Measurements from ENCODE around the gene ROR2. TPM values are rescaled to one million over a fixed set of nuclear protein-coding genes. Genes with fewer than 3 reads are reported as not detected.

Gene ROR2
- total and polyA plus RNA-seq, 5 donors from 2014 or later = 0.12 TPM; not detected in 4

GRCh38 chr9:91814753-91815152 is 135.3 kb downstream of the ROR2 start:
- ATAC-seq (ENCODE audit: low read depth in 2 of 2) (no peak), DNase-seq (no peak)
- H3K4me1 Mint-ChIP-seq = no peaks in the 10 kb centered on the region
- Histone ChIP-seq H3K9me3 (ENCODE audit: control insufficient read depth in 2 of 2, low read length in 2 of 2) (no peaks in the 10 kb centered on the region), H3K27me3 (ENCODE audit: control insufficient read depth, insufficient read depth, low read length) (no peaks in the 10 kb centered on the region), H3K27ac (ENCODE audit: insufficient read depth, low read length, poor library complexity, severe bottlenecking) (no peak overlapping the region), H3K4me3 (ENCODE audit: low read depth, low read length) (no peak overlapping the region), H3K36me3 (ENCODE audit: control insufficient read depth, insufficient read depth, low read length) (no peaks in the 10 kb centered on the region), H3K4me1 (ENCODE audit: control insufficient read depth, insufficient read depth, low read length, poor library complexity, severe bottlenecking) (no peaks in the 10 kb centered on the region)
- peaks cover 4% of the 10 kb centered on the region for H3K27me3 Mint-ChIP-seq
- no peak overlapping the region for H3K27ac Mint-ChIP-seq
- H3K4me3 Mint-ChIP-seq = no peak overlapping the region
- H3K9me3 Mint-ChIP-seq = no peaks in the 10 kb centered on the region
- H3K36me3 Mint-ChIP-seq = no peaks in the 10 kb centered on the region

DNA sequence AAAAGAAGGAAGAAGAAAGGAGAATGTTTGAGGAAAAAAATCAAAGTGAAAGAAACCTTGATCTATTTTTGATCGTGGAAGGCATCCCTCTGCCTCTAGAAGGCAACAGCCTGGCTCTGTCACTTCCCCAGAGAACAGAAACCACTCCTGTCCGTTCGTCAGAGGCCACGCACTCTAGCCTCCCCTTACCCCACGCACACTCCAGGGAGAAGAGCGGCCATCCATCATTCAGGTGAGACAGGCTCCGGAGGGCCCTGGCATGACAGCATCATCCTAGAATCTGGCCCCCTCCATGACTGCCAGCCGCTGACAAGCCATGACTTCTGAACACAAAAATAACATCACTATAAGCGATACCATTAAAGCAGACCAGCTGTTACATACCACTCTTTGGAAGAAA is 135.8 kb downstream of the ROR2 start:
- Histone ChIP-seq H3K4me1 (ENCODE audit: control insufficient read depth, insufficient read depth, low read length, poor library complexity, severe bottlenecking) (no peaks in the 10 kb centered on the region), H3K27ac (ENCODE audit: insufficient read depth, low read length, poor library complexity, severe bottlenecking) (no peak overlapping the region), H3K36me3 (ENCODE audit: control insufficient read depth, insufficient read depth, low read length) (no peaks in the 10 kb centered on the region), H3K4me3 (ENCODE audit: low read depth, low read length) (no peak overlapping the region), H3K27me3 (ENCODE audit: control insufficient read depth, insufficient read depth, low read length) (no peaks in the 10 kb centered on the region), H3K9me3 (ENCODE audit: control insufficient read depth in 2 of 2, low read length in 2 of 2) (no peaks in the 10 kb centered on the region)
- ATAC-seq (ENCODE audit: low read depth in 2 of 2) (no peak), DNase-seq (no peak)
- no peak overlapping the region for H3K27ac Mint-ChIP-seq
- H3K27me3 Mint-ChIP-seq = peaks cover 4% of the 10 kb centered on the region
- H3K9me3 Mint-ChIP-seq = no peaks in the 10 kb centered on the region
- no peaks in the 10 kb centered on the region for H3K4me1 Mint-ChIP-seq
- H3K36me3 Mint-ChIP-seq = no peaks in the 10 kb centered on the region
- no peak overlapping the region for H3K4me3 Mint-ChIP-seq

DNA sequence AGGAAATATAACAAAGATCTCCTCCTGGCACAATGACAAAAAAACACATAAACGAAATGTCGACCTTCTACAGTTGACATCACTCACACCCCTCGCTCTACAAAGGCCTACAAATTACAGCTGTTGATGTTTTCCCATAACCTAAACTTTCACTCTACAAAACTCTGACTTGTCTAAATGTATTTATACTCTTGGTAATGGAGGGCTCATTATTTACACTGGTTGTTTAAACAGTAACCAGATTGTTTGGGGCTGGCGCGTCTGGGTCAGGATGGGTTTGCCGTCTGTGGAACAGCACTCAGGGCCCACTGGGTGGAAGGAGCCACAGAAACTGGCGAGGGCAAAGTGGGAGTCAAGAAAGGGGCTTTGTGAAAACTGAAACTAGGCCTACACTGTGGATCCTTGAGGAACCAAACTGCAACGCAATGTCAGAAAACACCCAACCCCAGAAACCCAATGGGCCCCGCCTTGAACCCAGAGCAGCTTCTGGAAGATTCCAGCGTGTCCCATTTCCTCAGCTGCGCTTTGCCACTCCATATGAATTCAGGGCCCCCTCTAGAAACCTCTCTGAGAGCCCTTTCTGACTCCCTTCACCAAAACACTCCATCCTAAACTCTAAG is 136.7 kb downstream of the ROR2 start:
- H3K4me3 ChIP-seq (ENCODE audit: low read depth, low read length) = no peak overlapping the region
- H3K9me3 ChIP-seq (ENCODE audit: control insufficient read depth in 2 of 2, low read length in 2 of 2) = no peaks in the 10 kb centered on the region
- no peaks in the 10 kb centered on the region for H3K4me1 ChIP-seq (ENCODE audit: control insufficient read depth, insufficient read depth, low read length, poor library complexity, severe bottlenecking)
- Mint-ChIP-seq H3K4me1 (no peaks in the 10 kb centered on the region), H3K27me3 (peaks cover 4% of the 10 kb centered on the region), H3K27ac (no peak overlapping the region), H3K4me3 (no peak overlapping the region), H3K9me3 (no peaks in the 10 kb centered on the region), H3K36me3 (no peaks in the 10 kb centered on the region)
- H3K36me3 ChIP-seq (ENCODE audit: control insufficient read depth, insufficient read depth, low read length) = no peaks in the 10 kb centered on the region
- DNase-seq (no peak), ATAC-seq (ENCODE audit: low read depth in 2 of 2) (no peak)
- no peak overlapping the region for H3K27ac ChIP-seq (ENCODE audit: insufficient read depth, low read length, poor library complexity, severe bottlenecking)
- no peaks in the 10 kb centered on the region for H3K27me3 ChIP-seq (ENCODE audit: control insufficient read depth, insufficient read depth, low read length)

DNA sequence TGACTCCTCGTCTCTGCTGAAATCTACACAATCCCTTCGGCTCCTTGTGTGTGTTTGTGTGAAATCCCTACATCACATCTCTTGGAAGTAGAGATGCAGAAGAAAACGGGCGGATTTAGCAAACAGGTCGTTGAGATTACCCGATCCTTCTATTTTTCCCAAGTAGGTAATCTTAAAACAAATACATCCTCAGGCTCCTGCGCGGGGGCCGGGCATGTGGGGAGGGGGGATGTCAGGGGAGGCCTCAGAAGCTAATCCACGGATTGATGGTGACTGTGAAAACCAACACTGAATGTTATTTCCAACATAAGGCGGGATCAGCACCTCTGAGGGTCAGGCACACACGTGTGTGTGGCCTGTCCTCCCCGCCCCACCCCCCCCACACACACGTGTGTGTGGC is 137.8 kb downstream of the ROR2 start:
- Histone ChIP-seq H3K27me3 (ENCODE audit: control insufficient read depth, insufficient read depth, low read length) (no peaks in the 10 kb centered on the region), H3K27ac (ENCODE audit: insufficient read depth, low read length, poor library complexity, severe bottlenecking) (no peak overlapping the region)
- no peaks in the 10 kb centered on the region for H3K4me1 Mint-ChIP-seq

DNA sequence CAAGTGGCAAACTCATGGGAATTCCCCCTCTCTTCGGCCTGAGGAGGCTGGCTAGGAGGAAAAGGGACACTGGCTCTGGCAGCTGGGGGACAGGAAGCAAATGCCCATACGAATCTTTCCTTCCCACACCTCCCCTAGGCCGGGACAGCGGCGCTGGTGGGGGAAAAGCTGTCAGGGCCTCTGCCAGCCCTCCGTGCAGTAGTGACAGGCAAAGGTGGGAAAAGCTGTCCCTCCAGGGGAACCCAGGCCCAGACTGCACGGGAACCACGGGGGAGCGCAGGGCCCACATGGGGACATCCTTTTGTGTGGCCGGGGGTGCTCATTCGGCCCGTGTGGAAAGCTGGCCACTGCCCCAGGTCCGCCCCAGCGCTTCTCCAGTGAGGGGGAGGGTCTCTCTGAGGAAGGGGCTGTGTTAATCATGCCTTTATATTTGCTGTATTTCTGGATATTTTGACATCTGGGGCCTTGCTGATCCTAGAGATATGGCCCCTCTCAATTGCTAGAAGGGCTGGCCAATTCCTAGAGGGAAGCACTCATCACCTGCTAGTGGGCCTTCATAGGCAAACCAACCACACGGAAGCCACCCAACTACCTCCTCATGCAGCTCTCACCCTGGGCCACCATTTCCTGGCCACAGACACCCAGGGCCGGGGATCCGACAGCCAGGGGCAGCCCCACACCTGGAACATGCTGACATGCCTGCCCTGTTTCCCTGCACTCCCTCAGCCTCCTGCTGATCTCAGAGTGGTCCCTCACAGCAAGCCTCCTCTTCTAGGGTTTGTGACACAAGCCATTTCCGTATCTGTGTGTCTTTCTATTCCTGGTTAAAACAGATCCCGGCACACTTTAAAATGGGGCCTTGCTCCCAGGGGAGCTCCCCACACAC is 138.8 kb downstream of the ROR2 start:
- H3K27ac ChIP-seq (ENCODE audit: insufficient read depth, low read length, poor library complexity, severe bottlenecking) = no peak overlapping the region
- Mint-ChIP-seq H3K27me3 (peaks cover 4% of the 10 kb centered on the region), H3K4me3 (no peak overlapping the region), H3K9me3 (no peaks in the 10 kb centered on the region), H3K36me3 (no peaks in the 10 kb centered on the region), H3K27ac (no peak overlapping the region), H3K4me1 (no peaks in the 10 kb centered on the region)
- no peaks in the 10 kb centered on the region for H3K27me3 ChIP-seq (ENCODE audit: control insufficient read depth, insufficient read depth, low read length)
- no peaks in the 10 kb centered on the region for H3K36me3 ChIP-seq (ENCODE audit: control insufficient read depth, insufficient read depth, low read length)
- H3K4me3 ChIP-seq (ENCODE audit: low read depth, low read length) = no peak overlapping the region
- DNase-seq = no peak
- no peak for ATAC-seq (ENCODE audit: low read depth in 2 of 2)
- no peaks in the 10 kb centered on the region for H3K9me3 ChIP-seq (ENCODE audit: control insufficient read depth in 2 of 2, low read length in 2 of 2)
- no peaks in the 10 kb centered on the region for H3K4me1 ChIP-seq (ENCODE audit: control insufficient read depth, insufficient read depth, low read length, poor library complexity, severe bottlenecking)

More for the DNA sequence above, 137.8 kb downstream of the ROR2 start:
- H3K27ac Mint-ChIP-seq = no peak overlapping the region
- ATAC-seq (ENCODE audit: low read depth in 2 of 2) (no peak), DNase-seq (no peak)
- peaks cover 4% of the 10 kb centered on the region for H3K27me3 Mint-ChIP-seq
- no peaks in the 10 kb centered on the region for H3K36me3 Mint-ChIP-seq
- Histone ChIP-seq H3K36me3 (ENCODE audit: control insufficient read depth, insufficient read depth, low read length) (no peaks in the 10 kb centered on the region), H3K4me1 (ENCODE audit: control insufficient read depth, insufficient read depth, low read length, poor library complexity, severe bottlenecking) (no peaks in the 10 kb centered on the region), H3K4me3 (ENCODE audit: low read depth, low read length) (no peak overlapping the region), H3K9me3 (ENCODE audit: control insufficient read depth in 2 of 2, low read length in 2 of 2) (no peaks in the 10 kb centered on the region)
- H3K9me3 Mint-ChIP-seq = no peaks in the 10 kb centered on the region
- H3K4me3 Mint-ChIP-seq = no peak overlapping the region

GRCh38 chr9:91810286-91810905 is 139.6 kb downstream of the ROR2 start:
- Histone ChIP-seq H3K36me3 (ENCODE audit: control insufficient read depth, insufficient read depth, low read length) (no peaks in the 10 kb centered on the region), H3K4me1 (ENCODE audit: control insufficient read depth, insufficient read depth, low read length, poor library complexity, severe bottlenecking) (no peaks in the 10 kb centered on the region), H3K9me3 (ENCODE audit: control insufficient read depth in 2 of 2, low read length in 2 of 2) (no peaks in the 10 kb centered on the region), H3K27ac (ENCODE audit: insufficient read depth, low read length, poor library complexity, severe bottlenecking) (no peak overlapping the region), H3K4me3 (ENCODE audit: low read depth, low read length) (no peak overlapping the region), H3K27me3 (ENCODE audit: control insufficient read depth, insufficient read depth, low read length) (no peaks in the 10 kb centered on the region)
- no peak overlapping the region for H3K4me3 Mint-ChIP-seq
- no peak for DNase-seq
- no peaks in the 10 kb centered on the region for H3K9me3 Mint-ChIP-seq
- no peak for ATAC-seq (ENCODE audit: low read depth in 2 of 2)
- no peak overlapping the region for H3K27ac Mint-ChIP-seq
- peaks cover 4% of the 10 kb centered on the region for H3K27me3 Mint-ChIP-seq
- H3K36me3 Mint-ChIP-seq = no peaks in the 10 kb centered on the region
- H3K4me1 Mint-ChIP-seq = no peaks in the 10 kb centered on the region

DNA sequence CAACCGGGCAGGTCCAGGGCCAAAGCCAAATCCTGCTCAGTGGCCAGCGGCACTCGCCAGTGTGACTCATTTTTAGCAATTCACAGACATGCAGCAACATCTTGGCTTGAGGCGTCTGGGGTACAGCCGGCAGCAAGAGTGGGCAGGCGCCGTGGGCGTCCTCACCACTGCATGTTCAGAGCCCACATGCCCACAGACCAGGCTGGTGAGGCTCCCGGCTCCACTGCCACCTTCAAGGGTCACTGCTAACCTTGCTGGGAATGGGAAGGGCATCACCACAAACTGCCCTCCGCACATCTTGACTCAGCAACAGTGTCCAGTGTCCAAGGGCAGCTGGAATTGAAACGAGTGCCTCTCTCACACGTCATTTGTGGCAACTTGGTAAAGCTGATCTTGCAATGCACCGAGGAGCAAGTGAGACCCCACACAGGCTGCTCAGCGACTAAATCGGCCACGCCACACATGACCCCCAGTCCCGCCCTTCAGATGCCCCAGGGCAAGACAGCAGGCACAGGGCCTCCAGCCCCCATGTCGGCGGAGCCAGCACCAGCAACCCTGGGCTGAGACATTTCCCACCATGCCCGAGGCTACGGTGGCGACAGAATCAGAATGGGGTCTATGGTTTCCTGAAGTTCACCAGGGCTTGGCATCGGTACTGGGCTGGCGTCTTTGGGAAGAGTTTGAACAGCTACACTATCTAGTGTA is 140.3 kb downstream of the ROR2 start:
- H3K4me1 ChIP-seq (ENCODE audit: control insufficient read depth, insufficient read depth, low read length, poor library complexity, severe bottlenecking) = no peaks in the 10 kb centered on the region
- Mint-ChIP-seq H3K4me3 (no peak overlapping the region), H3K36me3 (no peaks in the 10 kb centered on the region), H3K4me1 (no peaks in the 10 kb centered on the region), H3K27ac (no peak overlapping the region), H3K9me3 (no peaks in the 10 kb centered on the region), H3K27me3 (peaks cover 4% of the 10 kb centered on the region)
- H3K36me3 ChIP-seq (ENCODE audit: control insufficient read depth, insufficient read depth, low read length) = no peaks in the 10 kb centered on the region
- ATAC-seq (ENCODE audit: low read depth in 2 of 2) (no peak), DNase-seq (no peak)
- no peaks in the 10 kb centered on the region for H3K9me3 ChIP-seq (ENCODE audit: control insufficient read depth in 2 of 2, low read length in 2 of 2)
- H3K27ac ChIP-seq (ENCODE audit: insufficient read depth, low read length, poor library complexity, severe bottlenecking) = no peak overlapping the region
- no peak overlapping the region for H3K4me3 ChIP-seq (ENCODE audit: low read depth, low read length)
- H3K27me3 ChIP-seq (ENCODE audit: control insufficient read depth, insufficient read depth, low read length) = no peaks in the 10 kb centered on the region

Data from CD4-positive, CD25-positive, alpha-beta regulatory T cell (primary cell).